ENCODE data around the gene NDUFB10.

The NDUFB10 gene

DNA sequence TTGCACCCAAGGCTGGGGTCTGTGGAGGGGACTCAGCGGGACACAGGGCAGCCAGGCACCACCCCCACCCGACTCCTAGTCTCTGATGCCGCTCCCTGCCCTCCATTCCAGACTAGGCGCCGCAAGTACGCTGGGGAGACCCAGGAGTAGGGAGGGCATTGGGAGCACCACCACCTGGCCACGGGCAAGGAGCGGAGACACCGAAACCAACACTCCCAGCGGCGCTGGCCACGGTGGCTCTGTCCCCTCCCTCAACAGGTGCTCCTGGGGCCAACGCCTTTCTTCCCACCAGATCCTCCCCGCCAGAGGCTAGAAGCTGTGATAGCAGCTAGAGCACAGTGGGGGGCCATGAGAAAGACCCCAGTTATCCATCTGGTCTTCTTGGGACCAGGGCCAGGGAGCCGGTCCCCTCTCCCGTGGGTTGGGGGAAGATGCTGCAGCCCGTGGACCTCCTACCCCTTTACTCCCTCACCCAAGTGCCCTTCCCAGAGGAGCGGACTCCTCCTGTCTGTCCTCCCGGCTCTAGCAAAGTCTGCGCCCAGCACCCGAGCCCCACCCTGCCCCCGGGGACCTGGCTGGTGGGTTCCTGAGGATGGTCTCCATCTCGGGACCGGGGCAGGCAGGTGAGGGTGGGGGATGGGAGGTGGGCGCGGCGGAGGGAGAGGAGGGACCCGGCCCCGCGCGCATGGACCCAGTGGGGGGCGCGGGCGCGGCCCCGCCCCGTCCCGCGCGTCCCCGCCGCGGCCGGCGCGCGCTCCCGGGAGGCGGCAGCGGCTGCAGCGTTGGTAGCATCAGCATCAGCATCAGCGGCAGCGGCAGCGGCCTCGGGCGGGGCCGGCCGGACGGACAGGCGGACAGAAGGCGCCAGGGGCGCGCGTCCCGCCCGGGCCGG is 30.1 kb downstream of the NDUFB10 start, which contains the start of gene SYNGR3:
Gene SYNGR3, plus strand, starts transcription at position 762 of the 892 bp plus-strand sequence. CDS start 133 bp downstream, outside the sequence.
- DNase-seq, result no peak

DNA sequence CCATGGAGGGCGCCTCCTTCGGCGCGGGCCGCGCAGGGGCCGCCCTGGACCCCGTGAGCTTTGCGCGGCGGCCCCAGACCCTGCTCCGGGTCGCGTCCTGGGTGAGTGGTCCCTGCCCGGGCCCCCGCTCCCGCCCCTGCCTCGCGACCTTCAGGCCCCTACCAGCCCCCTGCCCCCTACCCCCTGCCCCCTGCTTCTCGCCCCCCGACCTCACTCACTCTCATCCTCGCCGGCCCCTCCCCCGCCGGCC is 30.7 kb downstream of the NDUFB10 start:
- no peak for DNase-seq

DNA sequence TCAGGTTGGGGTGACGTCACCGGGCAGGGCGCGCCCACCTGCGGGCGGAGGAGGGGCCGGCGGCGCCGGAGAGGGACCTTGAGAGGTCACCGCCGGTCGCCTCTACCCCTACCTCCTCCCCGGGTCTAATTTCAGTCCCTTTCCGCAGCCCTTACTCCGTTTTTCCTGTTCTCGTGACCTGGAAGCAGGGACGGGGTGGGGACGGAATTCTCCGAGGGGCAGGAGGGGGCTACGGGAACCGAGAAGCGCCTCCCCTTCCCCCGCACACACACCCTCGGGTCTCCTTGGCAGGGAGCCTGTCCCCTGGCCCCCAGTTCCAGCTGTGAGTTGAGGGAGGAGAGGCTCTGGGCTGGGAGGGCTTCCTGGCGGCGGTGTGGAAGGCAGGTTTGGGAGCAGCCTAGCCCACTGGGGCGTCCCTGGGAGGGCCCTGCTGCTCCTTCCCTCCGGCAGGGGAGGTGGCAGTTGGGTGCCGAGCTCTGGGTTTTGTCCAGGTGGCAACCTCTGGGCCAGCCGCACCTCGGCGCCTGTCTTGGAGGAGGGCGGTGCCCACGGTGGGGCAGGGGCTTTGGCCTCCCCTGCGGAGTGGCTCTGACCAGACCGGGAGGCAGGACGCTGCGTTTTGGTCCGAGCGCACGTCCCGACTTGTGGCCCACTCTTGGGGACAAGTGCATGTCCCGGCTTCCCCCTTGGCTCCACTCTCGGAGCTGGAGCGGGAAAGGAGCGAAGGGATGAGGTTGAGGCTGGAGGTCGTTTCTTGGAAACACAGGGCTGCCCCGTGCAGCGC is 31.2 kb downstream of the NDUFB10 start:
- no peak for DNase-seq

DNA sequence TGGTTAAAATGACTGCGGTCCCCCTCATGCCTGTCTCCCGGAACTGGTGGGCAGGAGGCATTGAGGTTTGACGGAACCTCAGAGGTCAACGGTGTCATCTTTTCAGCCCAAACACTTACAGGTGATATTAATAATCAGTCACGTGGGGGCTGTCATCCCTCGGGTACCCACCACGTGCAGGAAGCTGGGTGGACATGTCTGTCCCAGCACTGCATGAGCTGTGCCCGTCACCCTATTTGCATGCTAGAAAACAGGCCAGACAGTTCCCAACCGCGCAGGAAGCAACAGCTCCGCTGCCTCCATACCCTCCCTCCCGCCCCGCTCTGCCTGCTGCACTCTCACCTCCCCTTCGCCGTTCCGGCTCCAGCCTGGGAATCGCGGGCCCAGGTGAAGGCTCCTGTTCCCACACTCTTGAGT is 31.8 kb downstream of the NDUFB10 start:
- DNase-seq, result no peak

DNA sequence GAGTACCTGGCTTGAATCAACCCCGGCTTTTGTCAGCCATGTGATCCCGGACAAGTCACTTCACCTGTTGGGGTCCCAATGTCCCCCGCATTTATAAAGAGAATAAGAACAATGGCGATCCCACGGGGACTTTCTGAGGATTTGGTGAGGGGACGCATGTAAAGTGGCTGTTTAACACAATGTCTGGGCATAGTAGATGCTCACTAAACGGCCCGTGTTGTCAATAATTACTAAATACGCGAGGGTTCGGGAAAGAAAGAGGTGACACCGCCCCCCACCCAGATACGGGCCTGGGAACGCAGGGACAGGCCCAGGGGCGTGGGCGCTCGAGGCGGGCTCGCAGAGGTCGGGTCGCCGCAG is 32.2 kb downstream of the NDUFB10 start:
- no peak for DNase-seq

DNA sequence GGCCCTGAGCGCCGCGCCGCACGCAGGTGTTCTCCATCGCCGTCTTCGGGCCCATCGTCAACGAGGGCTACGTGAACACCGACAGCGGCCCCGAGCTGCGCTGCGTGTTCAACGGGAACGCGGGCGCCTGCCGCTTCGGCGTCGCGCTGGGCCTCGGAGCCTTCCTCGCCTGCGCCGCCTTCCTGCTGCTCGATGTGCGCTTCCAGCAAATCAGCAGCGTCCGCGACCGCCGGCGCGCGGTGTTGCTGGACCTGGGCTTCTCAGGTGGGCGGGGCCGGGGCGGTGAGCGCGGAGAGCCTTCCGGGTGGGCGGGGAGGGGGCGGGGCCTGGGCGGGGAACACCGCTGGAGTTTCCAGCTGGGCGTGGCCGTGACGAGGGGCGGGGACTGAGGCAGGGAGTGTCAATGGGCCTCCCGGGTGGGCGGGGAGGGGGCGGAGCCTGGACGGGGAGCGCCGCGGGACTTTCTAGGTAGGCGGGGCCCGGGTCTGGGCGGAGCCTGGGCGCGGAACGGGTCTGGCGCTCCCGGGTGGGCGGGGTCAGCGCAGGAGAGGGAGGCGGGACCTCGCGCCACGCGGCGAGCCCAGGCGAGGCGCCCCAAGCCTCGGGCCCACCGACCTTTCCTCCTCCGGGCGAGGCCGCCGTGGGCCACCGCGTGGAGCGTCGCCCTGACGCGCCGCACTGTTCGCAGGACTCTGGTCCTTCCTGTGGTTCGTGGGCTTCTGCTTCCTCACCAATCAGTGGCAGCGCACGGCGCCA is 32.8 kb downstream of the NDUFB10 start:
- no peak for DNase-seq

DNA sequence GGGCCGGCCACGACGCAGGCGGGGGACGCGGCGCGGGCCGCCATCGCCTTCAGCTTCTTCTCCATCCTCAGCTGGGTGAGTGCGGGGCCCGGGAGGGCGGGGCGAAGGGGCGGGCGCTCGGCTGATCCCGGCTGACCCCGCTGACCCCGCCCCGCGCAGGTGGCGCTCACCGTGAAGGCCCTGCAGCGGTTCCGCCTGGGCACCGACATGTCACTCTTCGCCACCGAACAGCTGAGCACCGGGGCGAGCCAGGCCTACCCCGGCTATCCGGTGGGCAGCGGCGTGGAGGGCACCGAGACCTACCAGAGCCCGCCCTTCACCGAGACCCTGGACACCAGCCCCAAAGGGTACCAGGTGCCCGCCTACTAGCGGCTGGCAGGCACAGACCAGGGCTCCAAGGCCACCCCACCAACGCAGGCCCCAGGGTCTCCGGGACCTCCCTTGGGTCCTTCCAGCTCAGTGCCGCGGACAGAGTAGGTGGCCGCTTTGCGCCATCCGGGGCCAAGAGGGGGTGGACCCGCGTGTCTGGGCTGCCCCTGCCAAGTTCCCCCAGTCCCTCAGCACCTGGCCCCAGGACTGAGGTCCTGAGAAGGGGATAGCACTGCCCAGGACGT is 33.5 kb downstream of the NDUFB10 start:
- DNase-seq, result no peak

DNA sequence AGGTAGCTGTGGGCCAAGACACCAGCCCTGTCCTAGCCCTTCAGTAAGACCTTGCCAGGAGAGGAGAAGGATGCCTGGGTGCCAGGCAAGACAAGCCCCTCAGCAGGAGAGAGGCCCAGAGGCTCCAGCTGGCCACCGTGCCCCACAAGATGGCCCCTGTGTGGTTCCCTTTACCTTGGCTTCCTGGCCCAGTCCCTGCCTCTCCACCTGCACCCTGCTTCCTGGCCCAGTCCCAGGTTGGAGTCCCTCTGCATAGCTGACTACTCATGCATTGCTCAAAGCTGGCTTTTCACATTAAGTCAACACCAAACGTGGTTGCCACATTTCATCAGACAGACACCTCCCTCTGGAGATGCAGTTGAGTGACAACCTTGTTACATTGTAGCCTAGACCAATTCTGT is 34.4 kb downstream of the NDUFB10 start:
- no peak for DNase-seq

DNA sequence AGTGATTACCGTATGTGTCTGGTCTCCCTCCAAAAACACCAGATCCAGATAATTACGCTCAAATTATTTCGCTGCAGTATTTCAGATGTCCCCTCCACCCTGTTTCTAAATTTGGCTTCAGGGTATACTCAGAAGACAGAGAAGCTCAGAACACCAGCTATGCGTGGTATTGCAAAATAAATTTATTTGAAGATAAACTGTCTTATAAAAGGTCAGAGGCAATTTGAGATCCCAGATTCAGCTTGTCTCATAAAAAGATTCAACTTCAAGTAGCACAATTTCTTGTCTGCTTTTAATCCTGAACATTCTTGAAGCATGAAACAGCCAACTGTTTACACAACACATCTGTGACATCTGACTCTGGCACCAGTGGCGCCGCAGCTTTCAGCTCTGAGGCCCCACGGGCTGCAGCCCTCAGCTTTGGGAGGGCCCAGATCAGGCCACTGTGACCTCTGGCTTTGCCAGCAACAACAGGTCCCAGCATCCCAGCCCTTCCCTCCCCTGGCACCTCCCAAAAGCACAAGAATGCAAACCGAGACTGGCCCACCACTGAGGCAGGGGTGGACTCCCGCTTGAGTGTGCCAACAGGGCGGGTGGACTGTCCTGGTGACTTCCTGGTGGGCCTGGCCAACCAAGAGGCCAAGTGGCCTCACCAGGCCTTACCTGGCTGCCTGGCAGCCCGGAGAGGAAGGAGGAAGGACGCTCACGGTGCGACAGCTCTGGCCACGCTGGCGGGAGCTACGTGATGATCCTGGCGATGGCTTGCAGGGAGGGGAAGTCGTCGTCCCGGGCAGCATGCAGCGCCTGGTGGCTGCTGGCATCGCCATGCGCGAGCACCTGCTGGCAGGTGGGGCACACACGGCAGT is 38.4 kb downstream of the NDUFB10 start:
- DNase-seq, result no peak

DNA sequence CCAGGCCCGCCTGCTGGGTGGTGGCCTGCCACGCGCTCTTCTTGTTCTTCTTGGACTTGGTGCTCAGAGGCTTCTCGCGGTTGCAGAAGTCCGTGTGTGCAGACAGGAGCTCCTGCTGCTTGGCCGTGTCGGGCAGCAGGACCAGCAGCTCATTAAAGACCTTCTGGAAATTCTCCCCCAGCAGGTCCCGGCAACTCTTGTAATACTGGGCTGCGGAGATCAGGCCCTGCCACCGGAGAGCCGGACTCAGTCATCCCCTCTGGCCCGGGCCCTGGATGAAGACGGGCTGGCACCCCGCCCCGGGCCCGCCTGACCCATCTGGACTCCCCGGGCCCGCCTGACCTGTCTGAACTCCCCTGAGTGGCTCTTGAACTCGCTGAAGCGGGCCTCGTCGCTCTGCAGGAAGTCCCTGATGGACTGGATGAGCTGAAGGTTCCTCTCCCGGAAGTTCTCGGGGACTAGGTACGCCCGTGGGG is 39.1 kb downstream of the NDUFB10 start:
- no peak for DNase-seq

DNA sequence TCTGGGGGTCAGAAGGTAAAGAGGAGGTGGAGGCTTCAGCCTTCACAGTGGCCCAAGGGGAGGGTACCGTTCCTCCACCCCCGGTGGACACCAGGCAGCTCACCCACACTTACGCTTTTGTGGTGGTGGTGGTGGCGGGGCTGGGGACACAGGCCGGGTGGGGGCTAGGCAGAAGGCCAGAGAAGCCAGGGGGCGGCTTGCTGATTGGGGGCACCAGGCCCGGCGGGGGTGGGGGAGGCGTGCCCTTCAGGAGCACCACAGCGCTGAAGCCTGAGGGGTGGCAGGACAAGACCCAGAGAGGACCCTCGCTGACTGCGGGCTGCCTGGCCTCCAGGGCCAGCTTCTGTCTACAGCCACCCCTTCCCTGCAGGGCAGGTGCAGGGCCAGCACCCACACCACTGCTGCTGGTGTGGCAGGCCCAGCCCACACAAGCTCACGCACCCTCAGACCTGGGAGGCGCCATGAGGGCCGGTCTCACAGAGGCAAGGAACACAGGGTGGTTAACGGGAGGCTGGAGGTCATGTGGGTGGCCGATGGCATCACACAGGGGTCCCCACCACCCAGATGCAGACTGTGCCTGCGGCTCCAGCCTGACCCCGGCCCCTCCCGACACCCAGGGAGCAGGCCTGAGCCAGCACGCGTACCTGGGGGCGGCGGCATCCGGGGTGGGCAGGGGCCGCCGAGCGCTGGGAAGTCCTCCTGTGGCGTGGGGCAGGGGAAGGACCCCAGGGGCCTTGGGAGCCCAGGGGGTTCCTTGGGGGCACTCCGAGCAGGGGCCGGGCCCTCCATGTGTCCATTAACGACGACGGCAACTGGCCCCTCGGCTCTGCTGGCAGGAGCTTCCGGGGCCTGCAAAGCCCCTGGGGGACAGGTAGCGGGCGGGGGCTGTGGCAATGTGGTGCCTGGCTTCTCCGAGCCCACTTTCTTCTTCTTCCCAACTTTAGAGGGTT is 39.8 kb downstream of the NDUFB10 start:
- no peak for DNase-seq

DNA sequence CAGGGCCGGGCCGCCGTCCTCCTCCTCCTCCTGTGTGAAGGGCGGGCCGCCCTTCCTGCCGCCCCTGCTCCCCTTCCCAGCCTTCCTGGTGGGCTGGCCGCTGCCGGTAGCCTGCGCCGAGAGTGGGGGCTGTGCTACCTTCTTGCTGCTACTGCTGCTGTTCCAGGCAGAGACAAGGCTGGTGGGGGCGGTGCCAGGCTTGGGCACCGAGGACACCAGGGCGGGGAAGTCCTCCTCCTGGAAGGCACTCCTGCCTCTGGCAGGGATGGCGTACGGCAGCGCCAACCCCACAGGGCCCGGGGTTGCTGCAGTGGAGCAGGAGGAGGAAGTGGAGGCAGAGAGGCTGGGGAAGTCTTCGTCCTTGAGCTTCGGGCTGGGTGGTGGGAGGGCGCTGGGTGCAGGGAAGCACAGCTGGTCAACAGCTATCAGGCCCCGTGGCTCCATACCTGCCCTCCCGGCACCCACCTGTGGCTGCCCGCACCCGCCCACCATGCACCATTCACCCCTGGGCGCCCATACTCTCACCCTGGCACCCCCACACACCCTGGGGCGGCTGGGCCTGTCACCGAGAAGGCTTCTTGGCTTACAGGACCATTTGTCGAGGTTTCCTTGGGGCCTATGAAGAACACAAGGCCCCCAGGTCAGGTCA is 40.7 kb downstream of the NDUFB10 start:
- no peak for DNase-seq

DNA sequence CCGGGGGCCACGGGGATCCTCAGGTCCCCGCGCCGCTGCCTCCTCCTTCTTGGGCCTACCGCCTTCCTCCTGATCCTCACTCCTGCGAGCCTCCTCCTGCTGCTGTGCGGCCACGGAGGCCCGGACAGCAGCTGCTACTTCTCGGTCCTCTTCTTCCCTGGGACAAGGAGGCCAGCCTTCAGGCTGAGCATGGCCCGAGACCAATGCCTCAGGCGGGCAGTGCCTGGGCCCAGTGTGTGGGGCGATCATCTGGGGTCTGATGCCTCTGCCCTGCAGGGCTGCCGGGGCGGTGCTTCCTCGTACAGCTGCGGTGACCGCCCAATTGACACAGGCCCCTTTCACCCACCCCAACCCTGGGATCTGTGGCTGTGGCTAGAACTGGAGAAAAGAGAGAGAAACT is 41.7 kb downstream of the NDUFB10 start:
- DNase-seq, result no peak

DNA sequence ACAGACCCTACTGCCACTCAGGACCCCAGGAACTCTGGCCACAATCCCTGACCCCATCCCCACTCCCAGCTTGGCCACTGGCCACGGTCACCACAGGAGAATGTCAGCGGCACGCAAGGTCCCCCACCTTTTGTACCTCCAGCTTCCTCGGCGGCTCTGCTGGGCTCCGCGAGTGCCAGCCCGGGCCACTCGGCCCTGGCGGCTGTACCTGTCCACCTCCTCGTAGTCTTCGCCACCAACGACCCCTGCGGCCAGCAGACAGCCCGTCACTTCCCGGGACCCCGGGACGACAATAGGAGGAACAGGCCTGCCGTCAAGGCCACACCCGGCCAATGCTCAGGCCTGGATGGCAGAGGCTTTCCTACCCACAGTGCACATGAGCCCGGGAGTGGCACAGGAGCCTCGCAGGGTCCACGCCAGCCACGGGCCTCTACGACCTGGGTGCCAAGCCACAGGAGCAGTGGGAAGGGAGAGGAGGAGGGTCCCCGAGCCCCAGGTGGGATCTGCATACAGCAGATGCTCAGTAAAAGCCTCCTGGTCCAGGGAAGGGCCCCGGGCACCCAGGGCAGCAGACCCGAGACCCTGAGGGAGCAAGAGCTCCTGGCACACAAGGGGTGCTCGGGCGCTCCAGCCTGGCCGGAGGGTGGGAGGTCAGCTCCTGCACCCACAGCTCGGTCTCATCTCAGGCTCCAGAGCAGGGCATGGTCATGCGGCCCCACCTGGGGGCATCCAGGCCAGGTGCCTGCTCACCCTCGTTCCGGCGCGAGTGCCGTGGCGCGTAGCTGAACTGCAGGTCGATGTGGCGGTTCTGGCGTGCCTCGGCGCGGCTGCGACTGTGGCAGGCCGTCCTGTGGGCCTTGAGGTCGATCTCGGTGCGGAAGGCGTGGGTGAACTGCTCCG is 42.4 kb downstream of the NDUFB10 start:
- no peak for DNase-seq

DNA sequence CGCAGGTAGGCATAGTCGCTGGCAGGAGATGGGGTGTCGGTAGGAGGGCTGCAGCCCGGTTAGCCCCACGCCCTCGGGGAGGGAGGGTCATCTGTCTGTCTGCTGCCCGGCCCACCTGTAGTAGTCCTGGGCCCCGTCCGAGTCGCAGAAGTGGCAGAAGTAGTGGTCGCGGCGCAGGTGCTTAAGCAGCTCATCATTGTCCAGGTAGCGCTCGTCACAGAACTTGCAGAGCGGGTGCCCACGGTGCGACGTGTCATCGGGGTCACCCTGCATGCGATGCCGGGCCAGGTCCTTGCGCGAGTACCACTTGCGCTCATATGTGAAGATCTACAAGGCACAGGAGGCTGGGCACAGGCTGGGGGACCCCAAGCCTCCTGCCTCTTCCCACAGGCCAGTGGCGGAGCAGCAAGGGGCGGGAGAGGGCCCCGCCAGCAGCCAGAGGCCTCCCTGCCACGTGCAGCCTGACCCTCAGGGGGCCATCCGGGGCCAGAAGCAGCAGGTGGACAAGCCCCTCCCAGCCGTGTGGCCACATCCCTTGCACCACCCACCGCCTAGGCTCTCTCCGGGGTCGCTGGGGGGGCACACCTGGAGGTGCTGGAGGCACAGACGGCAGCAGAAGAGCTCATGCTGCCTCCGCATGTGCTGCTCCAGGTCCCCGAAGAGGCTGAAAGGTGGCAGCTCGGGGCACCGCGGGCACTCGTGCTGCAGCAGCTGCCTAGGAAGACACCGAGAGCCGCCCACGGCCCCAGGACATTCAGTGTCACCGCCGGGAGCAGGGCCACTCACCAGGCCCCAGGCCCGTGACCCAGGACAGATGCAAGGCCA is 43.3 kb downstream of the NDUFB10 start:
- no peak for DNase-seq

DNA sequence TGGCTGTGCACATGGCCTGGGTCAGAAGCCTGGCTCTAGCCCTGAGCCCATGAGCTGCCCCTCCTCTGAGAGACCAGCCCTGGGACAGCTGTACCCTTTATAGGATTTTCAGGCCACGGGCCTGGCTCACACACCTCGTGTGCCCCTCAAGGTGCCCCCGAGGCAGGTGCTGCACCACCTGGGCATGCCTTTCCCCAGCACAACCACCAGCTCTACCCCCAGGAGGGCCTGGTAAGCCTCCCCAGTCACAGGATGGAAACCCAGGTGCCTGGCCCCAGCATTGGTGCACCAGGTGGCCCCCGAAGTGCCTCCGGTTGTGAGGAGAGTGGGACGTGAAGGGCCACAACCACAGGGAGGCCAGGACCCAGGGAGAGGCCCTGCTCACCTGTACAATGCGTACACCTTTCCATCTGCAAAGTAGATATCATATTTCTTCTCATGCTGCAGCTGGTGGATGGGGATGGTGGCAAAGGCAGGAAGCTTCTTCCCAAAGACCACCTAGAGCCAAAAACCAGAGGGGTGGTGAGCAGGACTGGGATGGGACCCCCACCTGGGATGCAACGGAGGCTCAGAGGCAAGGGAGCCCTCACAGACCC is 44.0 kb downstream of the NDUFB10 start:
- DNase-seq, result no peak

DNA sequence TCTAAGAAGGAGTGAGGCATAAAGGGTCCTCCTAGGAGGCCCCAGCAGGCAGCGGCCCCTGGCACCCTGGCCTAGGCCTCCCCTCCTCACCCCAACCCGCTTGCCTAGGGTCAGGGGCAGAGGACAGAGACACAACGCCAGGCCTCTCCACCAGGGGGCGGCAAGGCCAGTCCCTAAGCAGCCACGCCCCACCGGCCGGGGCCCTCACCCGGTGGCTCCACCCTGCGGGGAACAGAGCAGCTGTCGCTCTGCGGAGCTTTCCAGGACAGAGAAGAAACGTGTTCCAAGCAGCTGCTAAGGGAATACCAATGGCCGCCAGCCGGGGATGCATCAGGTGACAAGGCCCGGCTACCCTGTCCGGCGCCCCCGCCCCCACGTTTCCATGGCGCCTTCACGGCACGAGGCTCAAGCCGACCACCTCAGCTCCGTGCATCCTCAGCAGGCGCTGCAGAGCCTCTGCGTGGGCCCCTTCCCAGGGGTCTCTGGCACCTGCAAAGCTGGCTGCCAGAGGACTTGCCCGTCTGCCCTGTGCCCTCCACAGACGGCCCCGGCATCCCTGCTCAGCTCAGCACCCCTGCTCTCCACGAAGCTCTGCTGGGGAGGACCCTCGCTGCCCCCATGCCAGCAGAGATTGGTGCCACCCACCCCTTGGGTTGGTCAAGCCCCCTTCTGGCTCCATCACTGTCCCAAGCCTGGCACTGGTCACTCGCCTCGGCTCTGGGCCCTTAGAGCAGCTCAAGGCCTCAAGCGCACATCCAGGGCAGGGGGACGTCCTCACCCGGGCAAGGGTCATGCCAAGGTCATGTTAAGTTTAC is 44.7 kb downstream of the NDUFB10 start:
- DNase-seq, result peak; percentile 88
